Activated CD8-positive, alpha-beta memory T cell treated with anti-CD3 and anti-CD28 coated beads, Interleukin-2, amount 50 U/mL, for 48 hours (primary cell): ENCODE results near the gene ACSL3.
A peak's percentile ranks its signal among the peaks of the same experiment; 100 is the strongest.
"Not testable (repeated sequence)": the region's sequence is repeated elsewhere in the genome, so short reads cannot be mapped to it uniquely, and the experiment has no call there.

Experiments
- DNase-seq: peaks from one replicate; pipeline ENCODE4 v3.0.0-alpha.2; 2020

ACSL3 gene

GRCh38 chr2:222860740-222861410 is at the start of gene ACSL3:
TSS of gene ACSL3 (plus strand) at chr2:222861036. CDS start at chr2:222908773, 47,737 bp downstream.
- DNase-seq, result peak; percentile 96

- DNase-seq, result no peak
Observed at GRCh38 chr2:222811828-222812227, 49.0 kb upstream of the ACSL3 start.

GRCh38 chr2:222813177-222813843 is 47.5 kb upstream of the ACSL3 start:
- DNase-seq, result peak; percentile 54

GRCh38 chr2:222819722-222820333 is 41.0 kb upstream of the ACSL3 start:
- no peak for DNase-seq

- no peak for DNase-seq
Observed at GRCh38 chr2:222823183-222823930, 37.5 kb upstream of the ACSL3 start.

GRCh38 chr2:222825031-222825430 is 35.8 kb upstream of the ACSL3 start:
- DNase-seq, result no peak

- DNase-seq, result no peak
Observed at GRCh38 chr2:222827417-222827816, 33.4 kb upstream of the ACSL3 start.

- DNase-seq, result no peak
Observed at GRCh38 chr2:222828572-222828971, 32.3 kb upstream of the ACSL3 start.

- no peak for DNase-seq
Observed at GRCh38 chr2:222830164-222830563, 30.7 kb upstream of the ACSL3 start.

GRCh38 chr2:222833410-222833809 is 27.4 kb upstream of the ACSL3 start:
- DNase-seq, result no peak

GRCh38 chr2:222835143-222835822 is 25.6 kb upstream of the ACSL3 start:
- DNase-seq, result no peak

- DNase-seq, result no peak
Observed at GRCh38 chr2:222835823-222836151, 25.0 kb upstream of the ACSL3 start.

- no peak for DNase-seq
Observed at GRCh38 chr2:222837643-222838056, 23.2 kb upstream of the ACSL3 start.

- DNase-seq, result no peak
Observed at GRCh38 chr2:222840060-222840802, 20.6 kb upstream of the ACSL3 start.

- DNase-seq, result no peak
Observed at GRCh38 chr2:222842491-222843174, 18.2 kb upstream of the ACSL3 start.

- no peak for DNase-seq
Observed at GRCh38 chr2:222844323-222844722, 16.5 kb upstream of the ACSL3 start.

GRCh38 chr2:222845314-222845713 is 15.5 kb upstream of the ACSL3 start:
- not testable (repeated sequence) for DNase-seq

GRCh38 chr2:222846003-222846402 is 14.8 kb upstream of the ACSL3 start:
- no peak for DNase-seq

- DNase-seq, result not testable (repeated sequence)
Observed at GRCh38 chr2:222848031-222848430, 12.8 kb upstream of the ACSL3 start.

- DNase-seq, result no peak
Observed at GRCh38 chr2:222848862-222849261, 12.0 kb upstream of the ACSL3 start.

- DNase-seq, result no peak
Observed at GRCh38 chr2:222851956-222852617, 8.7 kb upstream of the ACSL3 start.
